Measurements from ENCODE around the gene MESD.

MESD gene

DNA sequence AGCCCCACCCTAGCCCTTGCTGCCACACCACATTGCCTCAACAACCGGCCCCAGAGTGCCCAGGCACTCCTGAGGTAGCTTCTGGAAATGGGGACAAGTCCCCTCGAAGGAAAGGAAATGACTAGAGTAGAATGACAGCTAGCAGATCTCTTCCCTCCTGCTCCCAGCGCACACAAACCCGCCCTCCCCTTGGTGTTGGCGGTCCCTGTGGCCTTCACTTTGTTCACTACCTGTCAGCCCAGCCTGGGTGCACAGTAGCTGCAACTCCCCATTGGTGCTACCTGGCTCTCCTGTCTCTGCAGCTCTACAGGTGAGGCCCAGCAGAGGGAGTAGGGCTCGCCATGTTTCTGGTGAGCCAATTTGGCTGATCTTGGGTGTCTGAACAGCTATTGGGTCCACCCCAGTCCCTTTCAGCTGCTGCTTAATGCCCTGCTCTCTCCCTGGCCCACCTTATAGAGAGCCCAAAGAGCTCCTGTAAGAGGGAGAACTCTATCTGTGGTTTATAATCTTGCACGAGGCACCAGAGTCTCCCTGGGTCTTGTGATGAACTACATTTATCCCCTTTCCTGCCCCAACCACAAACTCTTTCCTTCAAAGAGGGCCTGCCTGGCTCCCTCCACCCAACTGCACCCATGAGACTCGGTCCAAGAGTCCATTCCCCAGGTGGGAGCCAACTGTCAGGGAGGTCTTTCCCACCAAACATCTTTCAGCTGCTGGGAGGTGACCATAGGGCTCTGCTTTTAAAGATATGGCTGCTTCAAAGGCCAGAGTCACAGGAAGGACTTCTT, 39.1 kb downstream of the MESD start:
- TF ChIP-seq, protein P1, sequence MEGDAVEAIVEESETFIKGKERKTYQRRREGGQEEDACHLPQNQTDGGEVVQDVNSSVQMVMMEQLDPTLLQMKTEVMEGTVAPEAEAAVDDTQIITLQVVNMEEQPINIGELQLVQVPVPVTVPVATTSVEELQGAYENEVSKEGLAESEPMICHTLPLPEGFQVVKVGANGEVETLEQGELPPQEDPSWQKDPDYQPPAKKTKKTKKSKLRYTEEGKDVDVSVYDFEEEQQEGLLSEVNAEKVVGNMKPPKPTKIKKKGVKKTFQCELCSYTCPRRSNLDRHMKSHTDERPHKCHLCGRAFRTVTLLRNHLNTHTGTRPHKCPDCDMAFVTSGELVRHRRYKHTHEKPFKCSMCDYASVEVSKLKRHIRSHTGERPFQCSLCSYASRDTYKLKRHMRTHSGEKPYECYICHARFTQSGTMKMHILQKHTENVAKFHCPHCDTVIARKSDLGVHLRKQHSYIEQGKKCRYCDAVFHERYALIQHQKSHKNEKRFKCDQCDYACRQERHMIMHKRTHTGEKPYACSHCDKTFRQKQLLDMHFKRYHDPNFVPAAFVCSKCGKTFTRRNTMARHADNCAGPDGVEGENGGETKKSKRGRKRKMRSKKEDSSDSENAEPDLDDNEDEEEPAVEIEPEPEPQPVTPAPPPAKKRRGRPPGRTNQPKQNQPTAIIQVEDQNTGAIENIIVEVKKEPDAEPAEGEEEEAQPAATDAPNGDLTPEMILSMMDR (IDR thresholded peaks at IDR 0.05; ENCODE audit: extremely low read depth, missing control alignments): no peak
- no peak for DNase-seq (ENCODE audit: low spot score)

DNA sequence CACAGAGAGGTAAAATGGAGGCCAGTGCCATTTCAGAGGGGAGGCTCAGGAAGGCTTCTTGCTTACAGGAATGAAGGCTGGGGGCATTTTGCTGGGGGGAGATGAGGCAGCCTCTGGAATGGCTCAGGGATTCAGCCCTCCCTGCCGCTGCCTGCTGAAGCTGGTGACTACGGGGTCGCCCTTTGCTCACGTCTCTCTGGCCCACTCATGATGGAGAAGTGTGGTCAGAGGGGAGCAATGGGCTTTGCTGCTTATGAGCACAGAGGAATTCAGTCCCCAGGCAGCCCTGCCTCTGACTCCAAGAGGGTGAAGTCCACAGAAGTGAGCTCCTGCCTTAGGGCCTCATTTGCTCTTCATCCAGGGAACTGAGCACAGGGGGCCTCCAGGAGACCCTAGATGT, 39.9 kb downstream of the MESD start:
- no peak for DNase-seq (ENCODE audit: low spot score)
- TF ChIP-seq, protein P1 (IDR thresholded peaks at IDR 0.05; ENCODE audit: extremely low read depth, missing control alignments): no peak

DNA sequence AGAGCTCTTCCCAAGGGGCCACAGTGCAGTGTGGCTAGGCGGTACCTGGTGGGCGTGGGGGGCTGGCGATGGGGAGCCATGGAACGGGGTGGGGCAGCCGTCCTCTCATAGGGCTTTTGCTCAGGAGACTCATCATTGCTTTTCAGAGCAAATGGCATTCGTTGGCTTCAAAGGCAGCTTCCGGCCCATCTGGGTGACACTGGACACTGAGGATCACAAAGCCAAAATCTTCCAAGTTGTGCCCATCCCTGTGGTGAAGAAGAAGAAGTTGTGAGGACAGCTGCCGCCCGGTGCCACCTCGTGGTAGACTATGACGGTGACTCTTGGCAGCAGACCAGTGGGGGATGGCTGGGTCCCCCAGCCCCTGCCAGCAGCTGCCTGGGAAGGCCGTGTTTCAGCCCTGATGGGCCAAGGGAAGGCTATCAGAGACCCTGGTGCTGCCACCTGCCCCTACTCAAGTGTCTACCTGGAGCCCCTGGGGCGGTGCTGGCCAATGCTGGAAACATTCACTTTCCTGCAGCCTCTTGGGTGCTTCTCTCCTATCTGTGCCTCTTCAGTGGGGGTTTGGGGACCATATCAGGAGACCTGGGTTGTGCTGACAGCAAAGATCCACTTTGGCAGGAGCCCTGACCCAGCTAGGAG, 40.8 kb downstream of the MESD start:
- TF ChIP-seq, protein P1 (IDR thresholded peaks at IDR 0.05; ENCODE audit: extremely low read depth, missing control alignments): no peak
- no peak for DNase-seq (ENCODE audit: low spot score)

DNA sequence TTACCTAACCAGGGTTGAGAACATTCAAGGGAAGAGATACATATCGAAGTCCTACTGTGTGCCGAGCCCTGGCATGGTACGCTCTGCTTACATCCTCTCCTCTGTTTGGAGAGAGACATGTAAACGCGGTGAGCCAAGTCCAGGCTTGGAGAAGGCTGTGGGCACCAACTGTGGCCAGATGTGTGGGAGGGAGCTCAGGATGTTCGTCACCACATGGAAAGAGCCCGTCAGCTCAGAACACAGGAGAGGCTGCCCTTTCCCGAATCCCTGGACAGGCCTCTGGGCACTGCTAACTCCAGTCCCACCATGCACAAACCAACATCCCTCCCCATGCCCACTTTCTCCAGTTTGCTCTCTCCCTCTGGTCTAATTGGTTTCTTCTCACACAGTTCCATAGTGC, 43.0 kb downstream of the MESD start:
- TF ChIP-seq, protein P1 (IDR thresholded peaks at IDR 0.05; ENCODE audit: extremely low read depth, missing control alignments): no peak
- DNase-seq (ENCODE audit: low spot score): no peak

DNA sequence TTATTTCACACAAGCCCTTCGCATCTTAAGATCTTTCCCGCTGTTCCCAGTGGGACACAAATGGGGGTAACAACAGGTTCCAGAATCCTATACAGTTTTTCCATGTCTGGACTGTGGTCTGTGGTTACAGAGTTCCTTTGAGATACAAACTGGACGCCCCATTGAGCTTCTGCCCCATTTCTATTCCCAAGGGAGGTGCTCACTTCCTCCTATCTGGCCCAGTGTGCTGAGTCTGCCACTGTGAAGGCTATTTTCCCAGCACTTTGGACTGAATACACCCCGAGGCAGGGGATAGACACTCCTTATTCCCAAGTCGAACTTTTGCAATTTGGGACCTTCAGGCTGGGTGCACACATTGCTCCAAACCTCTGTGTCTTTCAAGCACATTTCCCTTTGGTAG, 44.0 kb downstream of the MESD start:
- no peak for DNase-seq (ENCODE audit: low spot score)
- TF ChIP-seq, protein P1 (IDR thresholded peaks at IDR 0.05; ENCODE audit: extremely low read depth, missing control alignments): no peak

DNA sequence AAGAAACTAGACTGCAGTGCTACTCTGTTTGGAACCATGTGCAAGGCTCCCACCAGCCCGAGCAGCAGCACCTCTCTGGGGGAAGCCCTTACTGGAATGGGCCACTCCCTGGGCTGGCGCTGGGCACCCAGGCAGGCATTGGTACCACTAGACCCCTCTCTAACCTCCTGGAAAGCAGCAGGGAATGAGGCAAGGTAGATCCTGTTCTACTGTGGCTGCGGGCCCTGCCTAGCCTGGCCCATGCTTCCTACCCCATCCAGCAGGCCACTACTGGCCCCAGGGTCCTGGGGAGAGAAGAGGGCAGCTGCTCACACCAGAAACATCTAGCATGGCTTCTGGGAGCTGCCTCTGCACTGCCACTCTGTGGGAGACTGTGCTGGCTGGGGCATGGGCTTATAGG, 44.8 kb downstream of the MESD start:
- TF ChIP-seq, protein P1 (IDR thresholded peaks at IDR 0.05; ENCODE audit: extremely low read depth, missing control alignments): no peak
- DNase-seq (ENCODE audit: low spot score): no peak

DNA sequence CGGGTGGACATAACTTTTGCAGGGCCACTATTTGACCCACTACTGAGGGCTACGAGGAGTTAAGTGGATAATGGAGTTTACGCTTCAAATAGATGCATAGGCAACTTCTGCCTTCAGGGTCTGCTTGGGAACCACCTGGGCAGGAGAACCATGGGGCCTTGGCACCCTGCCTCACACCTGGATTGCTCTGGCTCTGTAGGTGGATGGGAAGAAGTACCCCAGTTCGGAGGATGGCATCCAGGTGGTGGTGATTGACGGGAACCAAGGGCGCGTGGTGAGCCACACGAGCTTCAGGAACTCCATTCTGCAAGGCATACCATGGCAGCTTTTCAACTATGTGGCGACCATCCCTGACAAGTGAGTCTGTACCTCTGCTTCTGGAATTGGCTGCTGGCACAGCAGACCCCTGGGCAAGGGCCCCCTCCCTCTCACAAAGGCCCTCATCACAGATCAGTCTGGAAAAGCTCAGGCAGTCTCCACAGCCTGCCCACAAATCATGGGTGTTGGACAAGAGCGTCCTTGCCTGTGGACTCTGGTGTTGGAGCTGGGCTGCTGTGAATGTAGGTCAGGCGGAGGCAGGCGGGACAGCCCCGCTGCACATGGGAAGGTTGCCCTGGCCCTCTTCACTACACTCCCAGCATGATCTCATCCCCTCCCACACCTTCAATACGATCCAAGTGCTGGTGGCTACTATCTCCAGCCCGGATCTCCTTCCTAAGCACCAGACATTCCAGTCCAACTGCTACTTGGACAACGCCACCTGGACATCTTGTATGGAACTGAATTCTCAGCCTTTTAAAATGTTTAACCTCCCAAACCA, 46.7 kb downstream of the MESD start:
- DNase-seq (ENCODE audit: low spot score): no peak
- TF ChIP-seq, protein P1 (IDR thresholded peaks at IDR 0.05; ENCODE audit: extremely low read depth, missing control alignments): no peak

Measured in GM20000 (cell line).